HG02943 (cell line): ENCODE measurements around the gene BRF1.
"Not testable (repeated sequence)": the region's sequence is repeated elsewhere in the genome, so short reads cannot be mapped to it uniquely, and the experiment has no call there.

Source experiments
- ATAC-seq: cut with Tn5 transposase; IDR thresholded peaks from one replicate; pipeline ENCODE4 v1.9.1; 2021; ENCODE audit warnings: mild to moderate bottlenecking, low read depth, moderate library complexity; ENCODE audit not compliant: unreplicated experiment

Gene BRF1

GRCh38 chr14:105316577-105316941 lies 15.8 kb upstream of the BRF1 start:
- no peak for ATAC-seq

GRCh38 chr14:105315941-105316576 lies 15.3 kb upstream of the BRF1 start:
- ATAC-seq = no peak

- ATAC-seq = peak; percentile 14
Measured at GRCh38 chr14:105315211-105315721, 14.5 kb upstream of the BRF1 start.

GRCh38 chr14:105314287-105315200 lies 13.7 kb upstream of the BRF1 start, which contains the start of gene PACS2:
Gene PACS2 (plus strand): TSS chr14:105314748. CDS start chr14:105314919, 171 bp downstream.
- ATAC-seq = peak; percentile 46

- no peak for ATAC-seq
Measured at GRCh38 chr14:105313381-105314286, 12.8 kb upstream of the BRF1 start.

- no peak for ATAC-seq
Measured at GRCh38 chr14:105312973-105313372, 12.2 kb upstream of the BRF1 start.

GRCh38 chr14:105311838-105312237 lies 11.0 kb upstream of the BRF1 start:
- no peak for ATAC-seq

GRCh38 chr14:105309371-105309770 lies 8.6 kb upstream of the BRF1 start:
- ATAC-seq = no peak

- no peak for ATAC-seq
Measured at GRCh38 chr14:105307052-105307727, 6.4 kb upstream of the BRF1 start.

- ATAC-seq = no peak
Measured at GRCh38 chr14:105305791-105306190, 5.0 kb upstream of the BRF1 start.

GRCh38 chr14:105305345-105305744 lies 4.5 kb upstream of the BRF1 start:
- ATAC-seq = no peak

GRCh38 chr14:105304565-105304964 lies 3.8 kb upstream of the BRF1 start:
- ATAC-seq = no peak

- no peak for ATAC-seq
Measured at GRCh38 chr14:105303949-105304348, 3.1 kb upstream of the BRF1 start.

GRCh38 chr14:105301915-105302249 lies 1.1 kb upstream of the BRF1 start:
- not testable (repeated sequence) for ATAC-seq

- peak; percentile 57 for ATAC-seq
Measured at GRCh38 chr14:105301103-105301914, 508 bp upstream of the BRF1 start.

GRCh38 chr14:105299654-105300541 lies 903 bp downstream of the BRF1 start:
- peak; percentile 12 for ATAC-seq

- not testable (repeated sequence) for ATAC-seq
Measured at GRCh38 chr14:105297311-105297710, 3.5 kb downstream of the BRF1 start.

- no peak for ATAC-seq
Measured at GRCh38 chr14:105294142-105294597, 6.6 kb downstream of the BRF1 start.
